RWPE2 (cell line): ENCODE measurements around the gene DNAJB7.
A peak's percentile ranks its signal among the peaks of the same experiment; 100 is the strongest.

Source experiments
- ATAC-seq: fragments of 200-7000 bp; cut with Tn5 transposase; 3 replicates; pipeline ENCODE4 v1.9.1; 2021; ENCODE audit warnings: low read depth
- DNase-seq: peaks from one replicate; pipeline ENCODE4 v3.0.0-alpha.2; 2020; ENCODE audit warnings: low spot score
- H3K27ac ChIP-seq: fragments of 450-650 bp; 2 replicates; pipeline ENCODE4 v1.5.1; 2017; ENCODE audit warnings: mild to moderate bottlenecking; ENCODE audit not compliant: poor library complexity, severe bottlenecking
- H3K27me3 ChIP-seq: fragments of 250-450 bp; sonication (Bioruptor Pico); 2 replicates; pipeline ENCODE4 v1.5.1; 2021; ENCODE audit warnings: mild to moderate bottlenecking, moderate library complexity; ENCODE audit not compliant: insufficient read depth, poor library complexity, severe bottlenecking
- H3K36me3 ChIP-seq: fragments of 250-450 bp; sonication (Bioruptor Pico); 2 replicates; pipeline ENCODE4 v1.5.1; 2020; ENCODE audit warnings: low read depth, mild to moderate bottlenecking, moderate library complexity
- H3K4me1 ChIP-seq: fragments of 250-450 bp; sonication (Bioruptor Pico); 2 replicates; pipeline ENCODE4 v1.5.1; 2021; ENCODE audit warnings: mild to moderate bottlenecking, moderate library complexity; ENCODE audit not compliant: insufficient read depth, poor library complexity, severe bottlenecking
- H3K4me3 ChIP-seq: fragments of 250-450 bp; sonication (Bioruptor Pico); 2 replicates; pipeline ENCODE4 v1.5.1; 2021; ENCODE audit warnings: mild to moderate bottlenecking, moderate library complexity; ENCODE audit not compliant: severe bottlenecking
- H3K9me3 ChIP-seq: fragments of 250-450 bp; sonication (Bioruptor Pico); 2 replicates; pipeline ENCODE4 v1.5.1; 2021; ENCODE audit warnings: mild to moderate bottlenecking, moderate library complexity; ENCODE audit not compliant: severe bottlenecking
- TF ChIP-seq, protein P1 (sequence below): fragments of 450-650 bp; IDR thresholded peaks from one replicate; pipeline ENCODE4 v1.5.1; 2017; ENCODE audit warnings: mild to moderate bottlenecking, moderate library complexity; ENCODE audit not compliant: poor library complexity, severe bottlenecking

DNAJB7 gene

DNA sequence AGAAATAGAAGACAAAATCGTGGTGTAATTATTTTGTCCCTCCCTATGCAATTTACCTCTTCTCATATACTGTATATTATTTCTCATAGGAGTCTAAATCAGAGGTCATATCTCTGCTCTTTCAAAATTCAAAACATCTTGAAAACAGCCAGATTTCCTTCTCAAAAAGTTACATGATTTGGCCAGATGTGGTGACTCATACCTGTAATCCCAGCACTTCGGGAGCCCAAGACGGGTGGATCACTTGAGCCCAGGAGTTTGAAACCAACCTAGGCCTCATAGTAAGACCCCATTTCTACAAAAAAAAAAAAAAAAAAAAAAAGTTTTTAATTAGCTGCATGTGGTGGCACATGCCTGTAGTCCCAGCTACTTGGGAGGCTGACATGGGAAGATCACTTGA is 29.0 kb upstream of the DNAJB7 start:
- H3K9me3 ChIP-seq = no peaks in the 10 kb centered on the region
- ATAC-seq (no peak), DNase-seq (no peak)
- H3K36me3 ChIP-seq = peaks cover 44% of the 10 kb centered on the region
- no peaks in the 10 kb centered on the region for H3K27me3 ChIP-seq
- H3K4me3 ChIP-seq = no peak overlapping the region
- H3K27ac ChIP-seq = no peak overlapping the region
- TF ChIP-seq, protein P1, sequence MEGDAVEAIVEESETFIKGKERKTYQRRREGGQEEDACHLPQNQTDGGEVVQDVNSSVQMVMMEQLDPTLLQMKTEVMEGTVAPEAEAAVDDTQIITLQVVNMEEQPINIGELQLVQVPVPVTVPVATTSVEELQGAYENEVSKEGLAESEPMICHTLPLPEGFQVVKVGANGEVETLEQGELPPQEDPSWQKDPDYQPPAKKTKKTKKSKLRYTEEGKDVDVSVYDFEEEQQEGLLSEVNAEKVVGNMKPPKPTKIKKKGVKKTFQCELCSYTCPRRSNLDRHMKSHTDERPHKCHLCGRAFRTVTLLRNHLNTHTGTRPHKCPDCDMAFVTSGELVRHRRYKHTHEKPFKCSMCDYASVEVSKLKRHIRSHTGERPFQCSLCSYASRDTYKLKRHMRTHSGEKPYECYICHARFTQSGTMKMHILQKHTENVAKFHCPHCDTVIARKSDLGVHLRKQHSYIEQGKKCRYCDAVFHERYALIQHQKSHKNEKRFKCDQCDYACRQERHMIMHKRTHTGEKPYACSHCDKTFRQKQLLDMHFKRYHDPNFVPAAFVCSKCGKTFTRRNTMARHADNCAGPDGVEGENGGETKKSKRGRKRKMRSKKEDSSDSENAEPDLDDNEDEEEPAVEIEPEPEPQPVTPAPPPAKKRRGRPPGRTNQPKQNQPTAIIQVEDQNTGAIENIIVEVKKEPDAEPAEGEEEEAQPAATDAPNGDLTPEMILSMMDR = no peak
- H3K4me1 ChIP-seq = peaks cover 9% of the 10 kb centered on the region

- Histone ChIP-seq H3K36me3 (peaks cover 51% of the 10 kb centered on the region), H3K9me3 (no peaks in the 10 kb centered on the region), H3K27me3 (no peaks in the 10 kb centered on the region), H3K4me1 (peaks cover 9% of the 10 kb centered on the region), H3K4me3 (no peak overlapping the region), H3K27ac (peak overlapping the region; percentile 30)
- TF ChIP-seq, protein P1 = no peak
- no peak for ATAC-seq
- no peak for DNase-seq
Observed at GRCh38 chr22:40889116-40889515, 27.2 kb upstream of the DNAJB7 start.

DNA sequence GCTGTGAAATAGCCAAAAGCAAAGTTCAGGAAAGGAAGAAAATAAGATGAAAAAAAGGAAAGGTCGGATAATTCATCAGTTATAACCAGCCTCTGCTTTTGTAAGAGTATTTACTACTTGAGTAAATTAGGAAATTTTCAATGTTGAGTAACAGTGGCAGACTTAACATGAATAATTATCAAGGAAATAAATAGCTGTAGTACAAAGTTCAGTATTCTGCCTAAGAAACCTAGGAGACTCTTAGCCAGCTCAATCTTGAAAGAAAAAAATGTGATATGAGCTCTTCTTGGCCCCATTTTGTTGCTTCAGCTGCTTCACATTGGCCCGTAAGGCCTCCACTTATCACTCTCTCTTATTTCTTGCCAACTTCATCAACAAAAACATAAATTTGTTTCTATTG is 17.0 kb upstream of the DNAJB7 start:
- ATAC-seq (no peak), DNase-seq (no peak)
- no peak overlapping the region for H3K27ac ChIP-seq
- H3K27me3 ChIP-seq = no peaks in the 10 kb centered on the region
- no peaks in the 10 kb centered on the region for H3K9me3 ChIP-seq
- no peaks in the 10 kb centered on the region for H3K4me1 ChIP-seq
- no peak overlapping the region for H3K4me3 ChIP-seq
- TF ChIP-seq, protein P1 = no peak
- H3K36me3 ChIP-seq = peaks cover 42% of the 10 kb centered on the region

DNA sequence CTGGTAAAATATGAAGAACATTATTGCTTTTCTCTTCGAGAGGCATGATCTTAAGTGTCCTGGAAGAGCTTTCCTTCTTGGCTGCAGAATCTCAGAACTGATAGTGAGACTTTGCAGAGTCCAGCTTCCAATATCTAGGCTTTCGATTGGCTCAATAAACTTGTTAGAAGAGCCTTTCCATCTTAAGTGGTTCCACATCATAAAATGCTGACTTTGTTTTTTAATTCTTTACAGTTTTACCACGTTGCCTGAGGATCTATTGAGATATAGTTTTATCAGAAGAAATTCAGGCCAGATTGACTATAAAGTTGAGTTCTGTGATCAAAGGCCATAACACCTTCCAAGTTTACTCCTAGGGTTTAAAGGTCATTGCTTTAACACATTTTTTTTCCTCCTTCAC is 15.6 kb upstream of the DNAJB7 start:
- Histone ChIP-seq H3K4me1 (no peaks in the 10 kb centered on the region), H3K9me3 (no peaks in the 10 kb centered on the region), H3K36me3 (peaks cover 33% of the 10 kb centered on the region), H3K27me3 (no peaks in the 10 kb centered on the region), H3K27ac (no peak overlapping the region), H3K4me3 (no peak overlapping the region)
- no peak for DNase-seq
- ATAC-seq = no peak
- TF ChIP-seq, protein P1 = no peak

DNA sequence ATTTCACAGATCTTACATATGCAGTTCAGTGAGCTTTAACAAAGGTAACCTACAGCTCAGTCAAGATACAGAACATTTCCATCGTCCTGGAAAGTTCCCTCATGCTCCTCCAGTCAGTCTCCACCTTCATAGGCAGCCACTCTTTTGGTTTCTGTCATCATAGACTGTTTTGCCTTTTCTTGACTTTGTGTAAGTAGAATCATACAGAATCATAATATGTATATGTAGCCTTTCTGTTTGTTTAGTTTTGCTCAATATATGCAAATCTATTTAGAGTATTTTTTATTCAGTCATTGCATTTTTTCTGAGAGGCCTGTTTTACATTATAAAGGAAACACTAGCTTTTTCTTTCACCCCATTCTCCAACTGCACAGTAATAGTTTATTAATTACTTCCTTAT is 15.0 kb upstream of the DNAJB7 start:
- Histone ChIP-seq H3K9me3 (no peaks in the 10 kb centered on the region), H3K4me1 (no peaks in the 10 kb centered on the region), H3K27ac (no peak overlapping the region), H3K36me3 (peaks cover 28% of the 10 kb centered on the region), H3K27me3 (no peaks in the 10 kb centered on the region), H3K4me3 (no peak overlapping the region)
- DNase-seq (no peak), ATAC-seq (no peak)
- TF ChIP-seq, protein P1 = no peak
